WI38 (cell line): Measurements from ENCODE around the gene SOAT2.

Experiments
- H3K4me3 ChIP-seq: 2 replicates; pipeline ENCODE4 v1.5.1; 2011; ENCODE audit warnings: low read depth, mild to moderate bottlenecking, control low read depth, low read length
- CTCF ChIP-seq: IDR thresholded peaks from 2 replicates; pipeline ENCODE4 v1.5.1; 2012; ENCODE audit warnings: low read depth, mild to moderate bottlenecking, control low read depth, low read length

The SOAT2 gene

GRCh38 chr12:53062977-53063707 lies 40.1 kb upstream of the SOAT2 start:
- TF ChIP-seq CTCF = no peak
- no peak overlapping the region for H3K4me3 ChIP-seq

DNA sequence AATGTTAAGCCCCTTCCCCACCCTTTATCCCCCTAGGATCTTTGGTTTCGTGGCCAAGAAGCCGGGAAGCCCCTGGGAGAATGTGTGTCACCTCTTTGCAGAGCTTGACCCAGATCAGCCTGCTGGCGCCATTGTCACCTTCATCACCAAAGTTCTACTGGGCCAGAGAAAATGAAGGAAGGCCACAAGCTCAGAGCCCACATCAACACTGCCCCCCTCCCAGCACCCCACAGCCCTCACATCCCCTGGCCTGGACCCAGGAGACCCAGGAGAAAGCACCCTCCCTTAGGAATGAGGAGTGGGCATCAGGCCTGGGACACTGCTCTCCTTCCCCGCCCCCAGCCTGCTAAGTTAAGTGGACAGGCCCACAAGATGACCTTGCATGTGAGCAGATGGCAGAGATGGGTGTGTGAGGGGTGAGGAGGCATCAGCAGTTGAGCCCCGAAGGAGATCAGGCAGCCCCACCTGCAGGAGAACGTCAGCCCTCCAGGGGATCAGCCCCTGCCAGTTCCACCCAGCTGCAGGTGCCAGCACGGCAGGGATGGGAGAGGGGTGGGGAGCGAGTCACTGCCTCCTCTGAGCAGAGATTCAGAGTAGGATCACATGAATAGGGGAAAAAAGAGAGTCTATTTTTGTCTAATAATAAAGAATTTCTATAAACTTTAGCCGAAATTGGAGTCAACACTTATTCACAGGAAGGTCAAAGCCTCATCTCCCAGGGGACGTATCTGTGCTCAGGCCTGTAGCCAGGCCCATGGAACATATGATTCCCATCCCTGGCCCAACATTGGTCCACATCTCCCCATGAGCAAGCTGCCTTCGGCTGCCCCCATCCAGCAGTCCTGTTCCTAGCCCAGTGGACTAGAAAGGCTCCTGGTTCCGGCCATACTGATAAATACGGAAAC lies 39.3 kb upstream of the SOAT2 start:
- H3K4me3 ChIP-seq = no peak overlapping the region
- no peak for TF ChIP-seq CTCF

GRCh38 chr12:53064613-53065436 lies 38.5 kb upstream of the SOAT2 start:
- H3K4me3 ChIP-seq = no peak overlapping the region
- no peak for TF ChIP-seq CTCF

DNA sequence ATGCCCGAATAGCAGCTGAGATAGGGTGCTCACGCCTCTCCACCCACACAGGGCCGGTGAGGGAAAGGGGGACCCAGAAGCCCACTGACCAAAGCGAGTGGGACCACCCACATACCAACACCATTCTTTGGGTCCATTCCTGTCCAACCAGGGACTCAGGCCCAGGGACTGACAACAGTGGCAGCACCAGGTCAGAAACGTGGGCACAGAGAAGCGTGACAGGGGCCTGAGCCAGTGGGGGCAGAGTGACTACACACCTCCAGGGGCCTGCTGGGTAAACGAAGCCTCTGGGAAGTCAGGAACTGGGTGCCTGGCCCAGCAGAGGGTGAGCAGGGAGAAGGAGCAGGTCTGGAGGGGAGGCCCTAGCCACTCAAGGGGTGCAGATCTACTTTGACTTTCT lies 37.8 kb upstream of the SOAT2 start:
- H3K4me3 ChIP-seq = no peak overlapping the region
- TF ChIP-seq CTCF = no peak

DNA sequence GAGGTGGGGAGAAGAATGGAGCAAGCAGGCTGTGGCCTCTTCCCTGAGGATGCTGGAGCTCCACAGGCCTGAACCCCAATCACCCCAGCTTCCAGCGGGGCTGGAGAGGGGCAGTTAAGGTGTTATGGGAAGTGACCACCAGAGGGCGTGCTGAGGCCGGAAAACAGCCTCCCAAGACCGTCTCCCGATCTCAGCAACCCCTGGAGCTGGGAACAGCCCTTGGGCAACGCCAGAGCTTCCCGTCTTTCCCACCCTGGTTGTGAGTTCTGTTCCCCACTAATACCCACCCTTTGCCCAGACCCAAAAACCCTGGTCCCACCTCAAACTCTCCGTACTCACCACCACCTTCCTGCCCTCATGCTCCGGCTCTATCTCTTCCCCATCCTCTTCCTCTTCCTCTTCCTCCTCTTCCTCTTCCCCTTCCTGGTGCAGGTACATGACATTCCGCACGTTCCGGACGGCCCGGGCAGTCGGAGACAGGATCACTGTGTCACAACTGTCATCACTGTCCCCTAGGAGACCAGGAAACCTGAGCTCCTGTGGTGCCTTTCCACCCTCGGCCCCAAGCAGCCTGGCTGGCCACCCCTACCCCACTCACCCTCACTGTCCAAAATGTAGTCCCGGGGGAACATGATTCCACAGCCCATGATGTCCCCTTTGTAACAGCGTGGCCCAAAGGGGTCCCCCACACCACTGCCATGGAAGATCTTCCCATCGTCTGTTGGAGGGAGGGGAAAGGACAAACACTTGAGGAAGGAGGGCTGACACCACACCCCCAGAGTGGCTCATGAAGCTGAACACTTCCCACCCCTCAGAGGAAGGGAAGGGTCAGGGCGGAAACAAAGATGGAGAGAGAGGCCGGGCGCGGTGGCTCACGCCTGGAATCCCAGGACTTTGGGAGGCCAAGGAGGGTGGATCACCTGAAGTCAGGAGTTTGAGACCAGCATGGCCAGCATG lies 37.0 kb upstream of the SOAT2 start:
- H3K4me3 ChIP-seq = no peak overlapping the region
- TF ChIP-seq CTCF = peak; percentile 71

- H3K4me3 ChIP-seq = no peak overlapping the region
- TF ChIP-seq CTCF = no peak
Observed at GRCh38 chr12:53067074-53067992, 36.0 kb upstream of the SOAT2 start.
